ENCODE results near the gene FAM193A.
"Not testable (repeated sequence)": the region's sequence is repeated elsewhere in the genome, so short reads cannot be mapped to it uniquely, and the experiment has no call there.

GRCh38 chr4:2780643-2781042 lies 244.2 kb downstream of the FAM193A start:
- not testable (repeated sequence) for TF ChIP-seq ARNTL (CRISPR knock-in tag; IDR thresholded peaks at IDR 0.05; ENCODE audit: borderline replicate concordance, low read depth); BACH2 (CRISPR knock-in tag; IDR thresholded peaks at IDR 0.05; ENCODE audit: borderline replicate concordance)
